Ovary (tissue), 9 donors: ENCODE results near the gene GATD1. TPM values are rescaled to one million over a fixed set of nuclear protein-coding genes. Genes with fewer than 3 reads are reported as not detected.

Experiments used
- DNase-seq, 5 donors: peaks; one replicate each; pipeline ENCODE4 v3.0.0-alpha.2; 2019 to 2020
- H3K27ac ChIP-seq, 2 donors: fragments of 200-600 bp; one replicate each; pipeline versions ENCODE4 v1.5.1 to v1.8.0; 2019 to 2022
- H3K27me3 ChIP-seq: fragments of 200-600 bp; one replicate; pipeline ENCODE4 v1.8.0; 2022
- H3K36me3 ChIP-seq: fragments of 200-600 bp; sonication (generic); one replicate; pipeline ENCODE4 v1.5.1; 2019
- H3K4me1 ChIP-seq: one replicate; pipeline ENCODE4 v1.8.1; 2013; ENCODE audit warnings: mild to moderate bottlenecking, moderate library complexity; ENCODE audit not compliant: insufficient read depth
- H3K4me3 ChIP-seq: fragments of 200-600 bp; sonication (generic); one replicate; pipeline ENCODE4 v1.5.1; 2017
- H3K9me3 ChIP-seq, 2 donors: fragments of 200-600 bp in 1 of 2; sonication (generic) in 1 of 2; one replicate each; pipeline versions ENCODE4 v1.5.1 to v1.8.1; 2013 to 2019; ENCODE audit warnings: mild to moderate bottlenecking in 1 of 2, moderate library complexity in 1 of 2
- EP300 ChIP-seq: sonication (generic); formaldehyde crosslinking; IDR thresholded peaks from one replicate; pipeline ENCODE4 v1.6.1; 2017; ENCODE audit warnings: antibody characterized with exemption
- POLR2A ChIP-seq: fragments of 450-650 bp; IDR thresholded peaks from one replicate; pipeline ENCODE4 v1.6.1; 2017; ENCODE audit warnings: antibody characterized with exemption, mild to moderate bottlenecking, moderate library complexity
- WGBS, 3 donors: extraction: QIAGEN DNeasy Blood & Tissue Kit in 1 of 3; methylation state at CpG; one replicate each; pipeline versions ENCODE4 v1.1.5 to v1.1.7; 2013 to 2017; 5-methylcytosine and 5-hydroxymethylcytosine counted together
- intact Hi-C, 4 donors: fragments of 100-400 bp; cut with DNase I; formaldehyde crosslinking; loops; one replicate each; pipeline versions ENCODE4 v1.11.0 to v1.15.1; 2022 to 2023
- polyA plus RNA-seq, 2 donors: library from polyadenylated mRNA; stranded (reverse); fragments of 200-250 nt in 1 of 2; fragments of 350-450 nt in 1 of 2; fragmentation: Illumina TruSeq in 1 of 2; extraction: RNeasy Lipid Tissue Mini Kit (QIAGEN cat#74804) in 1 of 2; gene quantifications; one replicate each; pipeline ENCODE4 v1.2.3, GENCODE V29; 2013 to 2014
- total RNA-seq, 7 donors: library from RNA; depleted of rRNA in 2 of 7; stranded (reverse); fragments of >200 nt in 2 of 7; fragmentation: NEBNext Ultra II Directional in 3 of 7; extraction: Animal tissue kit (Norgen Biotek cat#: 25700) in 3 of 7; gene quantifications; one replicate each; pipeline versions ENCODE4 v1.1.0 to v1.2.4, GENCODE V29; 2016 to 2023
- TF ChIP-seq, protein P1 (sequence below), 3 donors: fragments of 450-650 bp in 2 of 3; fragments of 200-600 bp in 1 of 3; IDR thresholded peaks; one replicate each; pipeline versions ENCODE4 v1.5.1 to v1.8.0; 2016 to 2022; ENCODE audit warnings: antibody characterized with exemption in 3 of 3, mild to moderate bottlenecking in 1 of 3
- donor health status: DM: no; HTN: no; CAD: no; lungs with moderate emphysema.
- donor health status: DM: no; HTN: no; CAD: no.
- donor health status: Bipolar disorder and iron deficiency.
- donor health status: DM: yes; HTN: yes; CAD: no.
- donor health status: DM: no; HTN: no; CAD: no.
- donor health status: DM: yes; HTN: yes; CAD: no.

Gene GATD1
- total and polyA plus RNA-seq, 9 donors = 9.4 to 79.8 (median 56.6) TPM

DNA sequence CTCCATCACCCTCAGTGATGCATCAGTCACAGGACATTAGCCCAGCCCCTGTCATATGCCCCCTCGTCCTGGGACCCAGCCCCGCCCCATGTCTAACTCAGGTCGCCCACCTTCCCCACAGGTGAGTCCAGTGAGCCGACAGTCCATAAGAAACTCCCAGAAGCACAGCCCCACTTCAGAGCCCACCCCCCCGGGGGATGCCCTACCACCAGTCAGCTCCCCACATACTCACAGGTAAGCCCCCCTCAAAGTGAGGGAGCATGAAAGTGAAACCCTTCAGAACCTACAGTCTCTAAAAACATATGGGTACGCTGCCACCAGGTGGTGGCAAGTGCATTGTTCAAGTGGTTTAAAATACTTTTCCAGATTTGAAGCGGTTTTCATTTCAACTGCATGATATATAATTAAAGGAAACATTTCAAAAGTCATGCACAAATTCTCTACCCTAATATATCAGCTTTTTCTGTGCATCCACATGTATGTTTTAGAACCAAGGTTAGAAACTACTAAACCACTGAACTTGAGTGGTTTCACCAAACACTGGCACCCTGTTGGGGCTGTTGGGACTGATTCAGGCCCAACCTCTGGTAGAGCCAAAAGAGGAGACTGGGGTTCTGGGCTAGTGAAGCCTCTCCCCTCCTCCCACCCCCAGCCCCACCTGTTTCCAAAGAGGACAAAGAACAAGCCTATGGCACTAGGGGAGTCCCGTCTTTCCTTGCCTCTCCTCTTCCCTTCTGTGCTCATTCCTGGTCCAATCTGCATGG lies 54.0 kb downstream of the GATD1 start:
- Histone ChIP-seq H3K36me3 (no peaks in the 10 kb centered on the region), H3K27ac (no peak overlapping the region), H3K4me3 (no peak overlapping the region), H3K9me3 (no peaks in the 10 kb centered on the region), H3K27me3 (no peaks in the 10 kb centered on the region), H3K4me1 (peaks cover 21% of the 10 kb centered on the region)
- DNase-seq = peak in 2 of 5 donors; percentile 38
- intact Hi-C loops = loop anchor here in 2 of 4 donors (5.0 kb wide), 2 partner anchors 166 to 171 kb away; no protein-coding TSS in a partner anchor
- TF ChIP-seq POLR2A = no peak
- TF ChIP-seq, protein P1, sequence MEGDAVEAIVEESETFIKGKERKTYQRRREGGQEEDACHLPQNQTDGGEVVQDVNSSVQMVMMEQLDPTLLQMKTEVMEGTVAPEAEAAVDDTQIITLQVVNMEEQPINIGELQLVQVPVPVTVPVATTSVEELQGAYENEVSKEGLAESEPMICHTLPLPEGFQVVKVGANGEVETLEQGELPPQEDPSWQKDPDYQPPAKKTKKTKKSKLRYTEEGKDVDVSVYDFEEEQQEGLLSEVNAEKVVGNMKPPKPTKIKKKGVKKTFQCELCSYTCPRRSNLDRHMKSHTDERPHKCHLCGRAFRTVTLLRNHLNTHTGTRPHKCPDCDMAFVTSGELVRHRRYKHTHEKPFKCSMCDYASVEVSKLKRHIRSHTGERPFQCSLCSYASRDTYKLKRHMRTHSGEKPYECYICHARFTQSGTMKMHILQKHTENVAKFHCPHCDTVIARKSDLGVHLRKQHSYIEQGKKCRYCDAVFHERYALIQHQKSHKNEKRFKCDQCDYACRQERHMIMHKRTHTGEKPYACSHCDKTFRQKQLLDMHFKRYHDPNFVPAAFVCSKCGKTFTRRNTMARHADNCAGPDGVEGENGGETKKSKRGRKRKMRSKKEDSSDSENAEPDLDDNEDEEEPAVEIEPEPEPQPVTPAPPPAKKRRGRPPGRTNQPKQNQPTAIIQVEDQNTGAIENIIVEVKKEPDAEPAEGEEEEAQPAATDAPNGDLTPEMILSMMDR (IDR thresholded peaks at IDR 0.05) = peak in 2 of 3 donors; percentile 27 to 29
- no peak for TF ChIP-seq EP300
- WGBS, 3 donors = 44 to 68% (median 55%) methylated on average over 8 of the region's 8 CpGs

DNA sequence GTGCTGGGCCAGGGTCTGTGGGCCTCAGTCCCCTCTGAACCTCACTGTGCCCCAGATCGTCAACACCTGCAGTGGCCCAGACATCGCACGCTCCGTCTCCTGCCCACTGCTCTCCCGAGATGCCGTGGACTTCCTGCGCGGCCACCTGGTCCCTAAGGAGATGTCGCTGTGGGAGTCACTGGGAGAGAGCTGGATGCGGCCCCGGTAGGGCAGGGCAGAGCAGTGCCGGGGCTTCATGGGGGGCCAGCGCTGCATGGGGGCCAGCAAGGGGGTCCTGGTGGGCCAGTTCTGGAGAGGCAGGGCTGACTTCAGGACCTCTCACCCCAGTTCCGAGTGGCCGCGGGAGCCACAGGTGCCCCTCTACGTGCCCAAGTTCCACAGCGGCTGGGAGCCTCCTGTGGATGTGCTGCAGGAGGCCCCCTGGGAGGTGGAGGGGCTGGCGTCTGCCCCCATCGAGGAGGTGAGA lies 54.9 kb downstream of the GATD1 start:
- Histone ChIP-seq H3K36me3 (no peaks in the 10 kb centered on the region), H3K9me3 (no peaks in the 10 kb centered on the region), H3K27me3 (no peaks in the 10 kb centered on the region), H3K27ac (no peak overlapping the region), H3K4me3 (no peak overlapping the region), H3K4me1 (peaks cover 15% of the 10 kb centered on the region)
- WGBS, 3 donors = 49 to 76% (median 59%) methylated on average over 20 of the region's 20 CpGs
- no peak for DNase-seq
- no peak for TF ChIP-seq EP300
- no peak for TF ChIP-seq POLR2A
- TF ChIP-seq, protein P1 (IDR thresholded peaks at IDR 0.05) = no peak
- intact Hi-C loops = loop anchor here in 2 of 4 donors (5.0 kb wide), 2 partner anchors 165 to 170 kb away; no protein-coding TSS in a partner anchor

DNA sequence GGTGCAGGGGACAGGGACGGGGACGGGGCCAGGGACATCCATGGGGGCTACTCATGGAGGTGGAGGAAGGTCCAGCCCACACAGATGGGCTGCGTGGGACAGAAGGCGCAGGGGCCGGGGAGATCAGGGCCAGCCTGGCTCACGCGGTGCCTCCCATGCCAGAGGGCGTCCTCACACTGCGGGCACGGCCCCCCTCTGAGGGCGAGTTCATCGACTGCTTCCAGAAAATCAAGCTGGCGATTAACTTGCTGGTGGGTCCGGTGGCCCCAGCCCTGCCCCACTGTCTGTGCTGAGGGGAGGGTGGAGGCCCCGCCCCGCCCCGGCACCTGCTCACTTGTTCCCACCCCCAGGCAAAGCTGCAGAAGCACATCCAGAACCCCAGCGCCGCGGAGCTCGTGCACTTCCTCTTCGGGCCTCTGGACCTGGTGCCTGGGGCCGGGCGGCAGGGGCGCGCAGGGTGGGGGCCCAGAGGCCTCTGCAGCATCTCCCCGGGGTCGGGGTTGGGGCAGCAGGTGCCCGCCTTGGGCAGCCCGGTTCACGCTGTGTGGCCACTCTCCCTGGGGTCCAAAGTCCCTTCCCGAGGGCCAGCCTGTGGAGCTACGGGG lies 55.4 kb downstream of the GATD1 start:
- TF ChIP-seq, protein P1 (IDR thresholded peaks at IDR 0.05) = no peak
- no peak for TF ChIP-seq POLR2A
- TF ChIP-seq EP300 = no peak
- H3K9me3 ChIP-seq = no peaks in the 10 kb centered on the region
- H3K27ac ChIP-seq = no peak overlapping the region
- peaks cover 12% of the 10 kb centered on the region for H3K4me1 ChIP-seq
- intact Hi-C loops = loop anchor here in 2 of 4 donors (5.0 kb wide), 2 partner anchors 165 to 170 kb away; no protein-coding TSS in a partner anchor
- 27 to 70% (median 44%) methylated on average over 26 to 33 of the region's 33 CpGs for WGBS, 3 donors
- no peaks in the 10 kb centered on the region for H3K27me3 ChIP-seq
- DNase-seq = no peak
- no peak overlapping the region for H3K4me3 ChIP-seq
- no peaks in the 10 kb centered on the region for H3K36me3 ChIP-seq

DNA sequence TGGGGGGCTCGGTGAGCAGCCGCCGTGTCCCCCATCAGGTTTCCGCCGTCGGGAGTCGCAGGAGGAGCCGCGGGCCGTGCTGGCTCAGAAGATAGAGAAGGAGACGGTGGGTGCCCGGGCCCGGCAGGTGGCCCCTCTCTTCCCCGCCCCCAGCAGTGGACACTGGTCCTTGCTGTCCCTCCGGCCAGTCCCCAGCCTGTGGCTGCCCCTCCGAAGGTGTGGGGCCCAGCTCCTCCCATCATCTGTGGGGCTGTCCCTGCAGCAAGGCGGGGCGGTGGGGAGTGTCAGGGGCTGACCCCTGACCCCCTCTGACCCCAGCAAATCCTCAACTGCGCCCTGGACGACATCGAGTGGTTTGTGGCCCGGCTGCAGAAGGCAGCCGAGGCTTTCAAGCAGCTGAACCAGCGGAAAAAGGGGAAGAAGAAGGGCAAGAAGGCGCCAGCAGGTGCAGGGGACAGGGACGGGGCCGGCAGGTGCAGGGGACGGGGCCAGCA lies 56.0 kb downstream of the GATD1 start:
- Histone ChIP-seq H3K27ac (no peak overlapping the region), H3K9me3 (no peaks in the 10 kb centered on the region), H3K27me3 (no peaks in the 10 kb centered on the region), H3K4me1 (peaks cover 9% of the 10 kb centered on the region), H3K36me3 (no peaks in the 10 kb centered on the region), H3K4me3 (no peak overlapping the region)
- no peak for TF ChIP-seq POLR2A
- TF ChIP-seq, protein P1 (IDR thresholded peaks at IDR 0.05) = no peak
- no peak for TF ChIP-seq EP300
- 20 to 52% (median 40%) methylated on average over 28 of the region's 28 CpGs for WGBS, 3 donors
- DNase-seq = no peak
- intact Hi-C loops = loop anchor here in 2 of 4 donors (5.0 kb wide), 2 partner anchors 164 to 169 kb away; no protein-coding TSS in a partner anchor
